Naive B cell (primary cell): Measurements from ENCODE around the gene CDK15. TPM values are rescaled to one million over a fixed set of nuclear protein-coding genes. Genes with fewer than 3 reads are reported as not detected.

Experiments used
- ATAC-seq, 2 donors: fragments of 150-1000 bp; cut with Tn5 transposase; 2 replicates each; pipeline ENCODE4 v1.10.0; 2021; ENCODE audit warnings: low read depth in 2 of 2, mild to moderate bottlenecking in 2 of 2, moderate library complexity in 2 of 2
- DNase-seq: peaks from one replicate; pipeline ENCODE4 v3.0.0; 2022
- H3K27ac Mint-ChIP-seq, 6 donors: one replicate each; pipeline ENCODE4 v1.8.0; 2020 to 2022; ENCODE audit warnings: mild to moderate bottlenecking in 6 of 6, mixed read lengths in 6 of 6, moderate library complexity in 5 of 6, inconsistent platforms in 2 of 6
- H3K27me3 Mint-ChIP-seq, 3 donors: one replicate each; pipeline ENCODE4 v1.8.0; 2021 to 2022; ENCODE audit warnings: mixed read lengths in 3 of 3, mild to moderate bottlenecking in 1 of 3
- H3K36me3 Mint-ChIP-seq, 2 donors: one replicate each; pipeline ENCODE4 v1.8.0; 2020 to 2022; ENCODE audit warnings: mixed read lengths in 2 of 2, inconsistent platforms in 1 of 2, mild to moderate bottlenecking in 1 of 2
- H3K4me1 Mint-ChIP-seq, 3 donors: one replicate each; pipeline ENCODE4 v1.8.0; 2020 to 2022; ENCODE audit warnings: mixed read lengths in 3 of 3, inconsistent platforms in 1 of 3, mild to moderate bottlenecking in 1 of 3, moderate library complexity in 1 of 3
- H3K4me3 Mint-ChIP-seq, 8 donors: one replicate each; pipeline ENCODE4 v1.8.0; 2020 to 2022; ENCODE audit warnings: mild to moderate bottlenecking in 8 of 8, mixed read lengths in 8 of 8, moderate library complexity in 8 of 8, inconsistent platforms in 2 of 8
- H3K9me3 Mint-ChIP-seq, 7 donors: one replicate each; pipeline ENCODE4 v1.8.0; 2020 to 2022; ENCODE audit warnings: mixed read lengths in 7 of 7, mild to moderate bottlenecking in 5 of 7, inconsistent platforms in 2 of 7, moderate library complexity in 1 of 7
- polyA plus RNA-seq, 6 donors: library from polyadenylated mRNA; unstranded; fragments of 300-500 nt; fragmentation: Illumina TruSeq; gene quantifications; one replicate each; pipeline ENCODE4 v1.2.3, GENCODE V29; 2021; ENCODE audit warnings: low read depth in 6 of 6

The CDK15 gene
- polyA plus RNA-seq, 6 donors from 2014 or later, result not detected

DNA sequence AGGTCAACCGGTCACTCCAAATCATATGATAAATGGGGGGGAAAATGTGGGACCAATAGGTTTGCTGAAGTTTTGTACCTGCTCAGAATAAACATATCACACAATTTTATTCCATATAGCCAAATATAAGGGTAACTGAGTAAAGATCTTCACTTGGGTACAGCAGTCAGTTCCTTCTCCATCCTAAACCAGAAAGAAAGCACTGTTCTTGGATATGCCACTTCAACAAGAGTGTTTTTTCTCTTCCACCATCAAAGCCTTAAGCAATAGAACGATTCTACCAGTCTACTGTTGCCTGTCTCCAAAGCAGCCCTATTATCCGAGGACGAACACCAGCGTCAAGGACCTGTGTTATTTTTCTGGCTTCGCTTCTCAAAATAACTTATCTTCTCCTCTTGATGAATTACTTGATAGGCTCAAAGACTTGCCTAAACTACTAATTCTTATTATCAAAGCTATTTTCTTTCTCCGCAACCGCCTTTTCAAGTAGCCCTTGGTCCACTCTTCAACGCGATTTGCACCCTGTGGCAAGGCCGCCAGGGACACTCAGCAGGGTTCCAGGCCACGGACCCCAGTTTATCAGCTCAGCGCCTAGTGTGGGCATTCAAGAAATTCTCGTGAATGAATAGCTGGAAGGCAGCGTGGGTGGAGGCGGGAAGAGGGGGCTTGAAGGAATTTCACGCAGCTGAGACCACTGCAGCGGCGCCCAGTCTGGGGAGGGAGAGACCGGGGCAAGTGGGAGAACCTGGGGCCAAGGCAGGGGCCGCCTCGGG is 26.2 kb upstream of the CDK15 start:
- Mint-ChIP-seq H3K27me3 (peaks cover 6 to 11% (median 7%) of the 10 kb centered on the region in 3 donors), H3K4me3 (peak overlapping the region; percentile 94 to 100 (median 98)), H3K36me3 (no peaks in the 10 kb centered on the region), H3K27ac (peak overlapping the region; percentile 93 to 98 (median 96)), H3K4me1 (peaks cover 14 to 22% (median 17%) of the 10 kb centered on the region in 3 donors), H3K9me3 (no peaks in the 10 kb centered on the region)
- ATAC-seq (peak in 1 of 2 donors; percentile 1), DNase-seq (no peak)

DNA sequence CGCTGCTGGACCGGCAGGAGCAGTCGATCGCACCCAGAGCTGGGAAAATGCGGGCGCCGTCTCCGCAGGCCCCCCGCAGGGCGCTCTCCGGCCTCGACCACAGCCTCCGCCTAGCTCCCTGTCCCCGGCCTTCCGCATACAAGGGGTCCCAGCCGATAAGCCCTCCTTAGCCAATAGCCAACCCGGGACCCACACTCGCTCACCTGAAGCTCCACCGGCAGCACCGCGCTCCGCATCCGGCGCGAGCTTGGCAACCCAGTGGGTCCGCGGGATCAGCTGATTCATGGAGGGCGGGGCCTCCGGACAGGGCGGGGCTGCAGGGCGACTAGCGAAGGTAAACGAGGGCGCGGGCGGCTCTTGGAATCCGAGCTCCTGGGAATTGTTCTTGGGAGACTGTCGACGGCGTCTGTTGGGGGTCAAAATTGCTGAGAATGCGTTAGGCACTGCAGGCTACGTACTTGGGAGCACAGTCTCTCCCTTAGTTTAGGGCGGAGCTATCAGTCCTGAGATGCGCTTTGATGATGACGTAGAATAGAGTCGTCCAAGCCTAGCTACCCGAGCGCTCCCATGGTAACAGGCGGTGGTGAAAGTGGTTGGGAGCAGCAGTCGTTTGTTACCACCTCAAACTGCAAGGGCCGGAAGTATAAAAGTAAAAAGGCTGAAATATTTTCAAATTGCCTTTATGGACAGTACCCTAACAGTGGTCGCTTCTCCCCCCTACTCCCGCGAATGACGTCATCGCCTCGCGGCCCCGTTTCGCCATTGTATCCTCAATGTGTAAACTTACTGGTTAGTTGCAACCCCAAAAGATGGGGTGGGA is 25.5 kb upstream of the CDK15 start, which contains the start of gene ALS2:
Gene ALS2 (minus strand): TSS at position 260 of the 820 bp plus-strand sequence. CDS start 12,048 bp downstream, outside the sequence.
- Mint-ChIP-seq H3K27me3 (peaks cover 6 to 12% (median 11%) of the 10 kb centered on the region in 3 donors), H3K27ac (peak within 1 kb of the TSS; percentile 96 to 100 (median 98)), H3K4me1 (peaks cover 14 to 22% (median 17%) of the 10 kb centered on the region in 3 donors), H3K9me3 (no peaks in the 10 kb centered on the region), H3K4me3 (peak within 1 kb of the TSS; percentile 94 to 100 (median 98)), H3K36me3 (no peaks in the 10 kb centered on the region)
- DNase-seq, result peak; percentile 96
- ATAC-seq, result peak; percentile 90

DNA sequence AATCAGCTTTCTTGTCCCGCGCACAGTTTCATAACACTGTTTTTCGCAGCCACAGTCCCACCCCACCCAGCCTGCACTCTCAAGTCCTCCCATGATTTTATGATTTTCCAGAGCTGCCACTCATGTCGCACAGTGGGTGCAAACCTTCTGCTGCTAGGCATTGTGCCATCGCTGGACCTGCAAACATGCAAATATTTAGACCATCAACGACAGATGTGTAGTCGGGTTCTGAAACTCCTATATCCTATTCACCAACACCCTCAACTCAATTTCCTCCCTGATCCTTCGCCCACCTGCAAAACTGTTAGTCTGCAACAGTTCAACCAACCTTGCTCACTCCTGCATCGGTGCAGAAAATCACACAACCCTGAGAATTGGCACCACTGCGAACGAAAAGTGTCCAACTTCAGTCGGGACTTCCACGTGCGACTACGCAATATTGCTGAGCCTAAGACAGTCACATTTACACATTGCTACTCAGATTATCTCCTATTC is 24.7 kb upstream of the CDK15 start:
- peak; percentile 6 for DNase-seq
- Mint-ChIP-seq H3K27me3 (peaks cover 9 to 16% (median 11%) of the 10 kb centered on the region in 3 donors), H3K9me3 (no peaks in the 10 kb centered on the region), H3K4me3 (peak overlapping the region; percentile 94 to 100 (median 98)), H3K27ac (peak overlapping the region; percentile 96 to 100 (median 98)), H3K4me1 (peaks cover 14 to 22% (median 17%) of the 10 kb centered on the region in 3 donors), H3K36me3 (no peaks in the 10 kb centered on the region)
- ATAC-seq, result no peak

DNA sequence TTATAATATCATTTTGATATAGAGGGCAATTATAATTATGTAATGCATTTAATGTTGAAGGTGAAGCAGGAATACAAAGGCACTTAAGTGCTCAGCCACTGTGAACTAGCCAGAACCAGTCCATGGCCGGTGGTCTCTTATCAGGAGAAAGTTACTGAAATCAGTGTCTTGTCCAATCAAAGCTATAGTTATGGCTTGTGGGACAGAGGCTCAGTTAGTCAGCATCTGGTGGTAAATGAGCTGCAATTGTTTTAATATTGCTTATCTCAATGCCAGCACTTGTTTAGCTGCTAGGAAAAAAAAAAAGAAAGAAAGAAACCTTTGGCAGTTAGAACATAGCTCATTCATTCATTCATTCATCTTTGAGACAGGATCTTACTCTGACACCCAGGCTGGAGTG is 21.8 kb upstream of the CDK15 start:
- Mint-ChIP-seq H3K4me3 (no peak overlapping the region), H3K4me1 (peaks cover 14 to 20% (median 17%) of the 10 kb centered on the region in 3 donors), H3K9me3 (no peaks in the 10 kb centered on the region), H3K27me3 (peaks cover 18 to 34% (median 31%) of the 10 kb centered on the region in 3 donors), H3K36me3 (peaks cover 0 to 5% of the 10 kb centered on the region in 2 donors), H3K27ac (no peak overlapping the region)
- ATAC-seq, result no peak
- no peak for DNase-seq

DNA sequence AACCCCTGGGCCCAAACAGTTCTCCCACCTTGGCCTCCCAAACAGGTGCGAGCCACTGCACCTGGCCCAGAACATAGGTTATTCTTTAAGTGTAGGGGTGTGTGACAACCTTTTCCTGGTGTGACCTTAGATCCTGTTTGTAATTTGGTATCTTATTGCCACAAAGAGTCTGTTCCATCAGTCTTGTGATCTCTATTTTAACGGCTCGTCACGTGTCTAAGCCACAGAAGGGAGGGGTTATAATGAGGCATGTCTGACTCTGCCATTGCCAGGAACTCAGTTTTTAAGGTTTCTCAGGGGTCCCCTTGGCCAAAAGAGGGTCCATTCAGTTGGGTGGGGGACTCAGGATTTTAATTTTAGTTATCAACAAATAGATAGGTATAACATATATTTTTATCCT is 21.2 kb upstream of the CDK15 start:
- no peak for ATAC-seq
- Mint-ChIP-seq H3K27ac (no peak overlapping the region), H3K36me3 (peaks cover 0 to 5% of the 10 kb centered on the region in 2 donors), H3K27me3 (peaks cover 20 to 34% (median 31%) of the 10 kb centered on the region in 3 donors), H3K4me3 (peak overlapping the region in 1 of 8 donors; percentile 45), H3K9me3 (no peaks in the 10 kb centered on the region), H3K4me1 (peaks cover 9 to 15% (median 13%) of the 10 kb centered on the region in 3 donors)
- no peak for DNase-seq

DNA sequence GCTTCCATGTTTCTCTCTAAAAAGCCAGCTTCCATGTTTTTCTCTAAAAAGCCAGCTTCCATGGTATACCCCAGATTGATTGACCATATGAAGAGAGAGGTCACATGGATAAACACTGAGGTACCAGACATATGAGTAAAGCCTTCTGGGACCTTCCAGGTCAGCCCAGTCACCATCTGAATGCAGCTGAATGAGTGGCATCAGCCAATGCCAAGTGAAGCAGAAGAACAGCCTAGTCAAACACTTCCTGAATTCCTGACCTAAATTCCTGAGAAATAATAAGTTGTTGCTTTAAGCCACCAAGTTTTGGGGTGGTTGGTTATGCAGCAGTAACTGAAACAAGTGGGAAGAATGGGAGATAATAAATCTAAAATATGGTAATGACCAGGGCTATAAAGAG is 19.9 kb upstream of the CDK15 start:
- DNase-seq, result no peak
- no peak for ATAC-seq
- no peak overlapping the region for H3K4me3 Mint-ChIP-seq
- H3K4me1 Mint-ChIP-seq, result peaks cover 5 to 6% (median 5%) of the 10 kb centered on the region in 3 donors
- peaks cover 24 to 34% (median 31%) of the 10 kb centered on the region in 3 donors for H3K27me3 Mint-ChIP-seq
- H3K27ac Mint-ChIP-seq, result no peak overlapping the region
- H3K36me3 Mint-ChIP-seq, result peaks cover 0 to 5% of the 10 kb centered on the region in 2 donors
- no peaks in the 10 kb centered on the region for H3K9me3 Mint-ChIP-seq

DNA sequence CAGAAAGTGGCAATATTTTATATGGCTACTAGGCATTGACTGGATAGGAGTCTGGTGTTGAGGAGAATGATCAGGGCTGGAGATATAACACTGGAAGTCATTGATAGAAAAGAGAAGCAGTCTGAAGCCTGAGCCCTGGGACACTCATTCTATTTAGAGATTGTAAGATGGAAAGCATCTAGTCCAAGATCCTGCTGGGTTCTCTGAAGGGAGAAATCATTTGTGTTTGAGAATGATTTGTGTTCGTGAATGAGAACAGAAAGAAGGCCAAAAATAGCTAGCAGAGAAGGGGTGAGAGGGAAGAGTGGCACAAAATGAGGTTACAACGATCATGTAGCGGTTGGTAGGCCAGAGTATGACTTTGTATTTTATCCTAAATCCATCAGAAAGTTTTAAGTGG is 18.0 kb upstream of the CDK15 start:
- Mint-ChIP-seq H3K27ac (peak overlapping the region in 1 of 6 donors; percentile 76), H3K9me3 (no peaks in the 10 kb centered on the region), H3K4me1 (no peaks in the 10 kb centered on the region), H3K27me3 (peaks cover 26 to 48% (median 36%) of the 10 kb centered on the region in 3 donors), H3K4me3 (no peak overlapping the region), H3K36me3 (peaks cover 0 to 5% of the 10 kb centered on the region in 2 donors)
- DNase-seq, result no peak
- no peak for ATAC-seq

DNA sequence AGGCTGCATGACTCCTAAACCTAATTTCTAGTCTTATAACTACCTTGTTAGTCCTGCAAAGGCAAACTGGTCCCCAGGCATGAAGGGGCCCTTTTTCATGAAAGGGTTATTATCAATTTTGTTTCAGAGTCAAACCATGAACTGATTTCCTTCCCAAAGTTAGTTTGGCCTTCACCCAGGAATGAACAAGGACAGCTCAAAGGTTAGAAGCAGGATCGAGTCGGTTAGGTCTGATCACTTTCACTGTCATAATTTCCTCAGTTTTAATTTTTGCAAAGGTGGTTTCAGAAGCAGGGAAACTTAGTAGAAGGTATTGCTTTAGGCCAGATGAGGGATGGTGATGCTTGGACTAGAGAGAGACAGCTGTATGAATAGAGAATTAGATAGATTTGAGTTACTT is 16.9 kb upstream of the CDK15 start:
- Mint-ChIP-seq H3K27ac (no peak overlapping the region), H3K4me1 (no peaks in the 10 kb centered on the region), H3K36me3 (peaks cover 0 to 5% of the 10 kb centered on the region in 2 donors), H3K27me3 (peaks cover 21 to 43% (median 32%) of the 10 kb centered on the region in 3 donors), H3K9me3 (no peaks in the 10 kb centered on the region), H3K4me3 (no peak overlapping the region)
- no peak for ATAC-seq
- no peak for DNase-seq

DNA sequence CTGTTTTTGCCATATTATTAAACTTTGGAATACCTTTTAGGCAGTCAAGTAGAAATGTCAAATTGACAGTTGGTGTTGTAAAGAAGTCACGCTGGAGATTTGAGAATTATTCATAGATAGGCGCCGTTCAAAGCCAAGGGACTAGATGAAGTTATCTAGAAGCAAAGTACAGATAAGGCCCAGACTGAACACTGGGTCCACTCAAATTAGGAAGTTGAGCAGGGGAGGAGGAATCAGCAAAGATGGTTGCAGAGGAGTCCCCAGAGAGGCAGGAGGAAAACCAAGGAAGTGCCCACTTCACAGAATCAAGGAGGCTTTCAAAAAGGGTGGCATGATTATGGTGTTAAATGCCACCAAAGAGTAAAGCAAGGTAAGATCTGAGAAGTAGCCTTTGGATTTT is 16.0 kb upstream of the CDK15 start:
- ATAC-seq (no peak), DNase-seq (no peak)
- Mint-ChIP-seq H3K4me3 (no peak overlapping the region), H3K36me3 (peaks cover 0 to 5% of the 10 kb centered on the region in 2 donors), H3K27ac (peak overlapping the region in 1 of 6 donors; percentile 4), H3K27me3 (peaks cover 21 to 43% (median 32%) of the 10 kb centered on the region in 3 donors), H3K4me1 (no peaks in the 10 kb centered on the region), H3K9me3 (no peaks in the 10 kb centered on the region)

DNA sequence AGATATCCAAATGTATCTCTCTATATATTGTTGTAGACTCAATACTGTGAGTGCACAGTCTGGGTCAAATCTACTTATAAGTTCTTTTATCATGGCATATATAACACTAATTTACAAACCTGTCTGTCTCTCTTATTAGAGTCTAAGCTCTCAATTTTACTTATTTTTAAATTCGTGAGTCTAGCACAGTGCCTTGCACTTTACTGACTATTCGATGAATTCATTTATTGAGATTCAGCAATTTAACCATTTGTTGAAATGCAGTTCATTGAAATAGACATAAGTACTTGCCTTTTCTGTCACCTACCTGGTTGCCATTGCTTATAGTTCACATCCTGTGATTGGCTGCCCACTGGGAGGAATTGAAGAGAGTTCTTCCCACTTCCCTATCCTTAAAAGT is 15.3 kb upstream of the CDK15 start:
- H3K36me3 Mint-ChIP-seq, result peaks cover 0 to 5% of the 10 kb centered on the region in 2 donors
- no peaks in the 10 kb centered on the region for H3K9me3 Mint-ChIP-seq
- peaks cover 0 to 4% (median 0%) of the 10 kb centered on the region in 3 donors for H3K4me1 Mint-ChIP-seq
- ATAC-seq (no peak), DNase-seq (no peak)
- peaks cover 21 to 37% (median 32%) of the 10 kb centered on the region in 3 donors for H3K27me3 Mint-ChIP-seq
- H3K27ac Mint-ChIP-seq, result no peak overlapping the region
- H3K4me3 Mint-ChIP-seq, result no peak overlapping the region

DNA sequence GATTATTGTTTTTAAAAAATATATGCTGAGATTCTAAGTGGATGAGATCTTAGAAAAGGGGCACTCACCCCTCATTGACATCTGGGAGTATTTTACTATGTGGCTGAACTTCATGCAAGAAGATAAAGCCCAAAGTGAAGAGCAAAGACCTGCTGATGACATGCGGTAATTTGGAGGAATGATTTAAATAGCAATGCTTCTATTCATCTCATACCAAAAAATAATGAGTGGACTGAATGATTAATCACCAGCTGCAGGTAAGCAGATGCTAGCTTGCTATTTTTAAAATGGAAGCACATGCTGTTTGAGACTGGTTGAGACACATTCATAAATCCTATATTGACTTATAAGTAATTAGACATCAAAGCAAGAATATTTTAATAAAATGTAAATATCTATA is 12.7 kb upstream of the CDK15 start:
- Mint-ChIP-seq H3K4me3 (no peak overlapping the region), H3K27ac (no peak overlapping the region), H3K4me1 (peaks cover 0 to 4% (median 0%) of the 10 kb centered on the region in 3 donors), H3K36me3 (peaks cover 0 to under 1% of the 10 kb centered on the region in 2 donors), H3K27me3 (peaks cover 16 to 20% (median 18%) of the 10 kb centered on the region in 3 donors), H3K9me3 (no peaks in the 10 kb centered on the region)
- ATAC-seq (no peak), DNase-seq (no peak)

DNA sequence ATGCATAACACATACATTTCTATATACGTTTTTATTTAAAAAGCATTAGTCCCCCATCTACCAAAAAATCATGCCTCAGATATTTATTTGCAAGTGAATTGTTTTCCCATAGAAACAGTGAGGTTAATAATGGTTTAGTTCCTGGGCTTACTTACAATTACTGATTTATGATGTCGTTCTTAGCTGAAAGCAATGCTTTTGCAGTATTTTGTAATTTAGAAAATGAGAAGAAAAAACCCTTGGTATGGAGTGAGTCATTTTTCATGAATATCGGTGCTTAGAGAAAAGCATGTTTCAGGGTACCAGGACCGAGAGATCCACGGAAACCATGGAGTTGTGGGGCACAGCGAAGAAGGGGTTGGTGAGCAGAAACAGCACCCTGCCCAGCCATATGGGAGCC is 12.0 kb upstream of the CDK15 start:
- Mint-ChIP-seq H3K9me3 (no peaks in the 10 kb centered on the region), H3K36me3 (no peaks in the 10 kb centered on the region), H3K4me3 (no peak overlapping the region), H3K4me1 (peaks cover 0 to 4% (median 0%) of the 10 kb centered on the region in 3 donors), H3K27ac (no peak overlapping the region), H3K27me3 (peaks cover 12 to 16% (median 16%) of the 10 kb centered on the region in 3 donors)
- no peak for DNase-seq
- ATAC-seq, result no peak
